A549 (cell line): ENCODE data around the gene PKP4. TPM values are rescaled to one million over a fixed set of nuclear protein-coding genes. Genes with fewer than 3 reads are reported as not detected.

Experiments used
- ATAC-seq, 2 experiments: fragments of 200-7000 bp in 1 of 2; fragments of >200 bp in 1 of 2; cut with Nextera tagmentation in 1 of 2; cut with Tn5 transposase in 1 of 2; 3 replicates each; pipeline versions ENCODE4 v1.8.0 to v1.9.1; 2018 to 2020; ENCODE audit warnings: mild to moderate bottlenecking in 1 of 2, moderate library complexity in 1 of 2
- CTCF ChIA-PET: fragments of 300-600 bp; sonication (Branson Sonifier 250); formaldehyde crosslinking; extraction: SDS; loops from one replicate; lab custom pipeline; 2021; ENCODE audit warnings: antibody characterized with exemption, inconsistent platforms; lab: Yijun Ruan, JAX
- POLR2A ChIA-PET: fragments of 350-600 bp; formaldehyde crosslinking; extraction: SDS; loops from one replicate; lab custom pipeline; 2021; ENCODE audit warnings: antibody characterized with exemption, inconsistent platforms; lab: Yijun Ruan, JAX
- DNase-seq, 2 experiments: peaks; one replicate each; pipeline versions ENCODE4 v3.0.0 to v3.0.0-alpha.2; 2011 to 2016; ENCODE audit warnings: low read depth in 1 of 2, low spot score in 1 of 2
- FAIRE-seq: peaks from 2 replicates; lab custom pipeline; 2011; peaks lifted over from hg19 to GRCh38; lab: Jason Lieb, UNC
- H3K27ac ChIP-seq, 2 experiments: fragments of >200 bp; sonication (Bioruptor Twin); formaldehyde crosslinking; 3 replicates each; pipeline ENCODE4 v1.5.1; 2016 to 2017
- H3K4me1 ChIP-seq: fragments of >200 bp; sonication (Bioruptor Twin); formaldehyde crosslinking; 3 replicates; pipeline ENCODE4 v1.6.1; 2016
- H3K4me2 ChIP-seq: fragments of >200 bp; sonication (Bioruptor Twin); formaldehyde crosslinking; 3 replicates; pipeline ENCODE4 v1.6.1; 2016
- H3K4me3 ChIP-seq: fragments of >200 bp; sonication (Bioruptor Twin); formaldehyde crosslinking; 3 replicates; pipeline ENCODE4 v1.5.1; 2016
- H3K9me3 ChIP-seq: fragments of >200 bp; sonication (Bioruptor Twin); formaldehyde crosslinking; 3 replicates; pipeline ENCODE4 v1.6.1; 2016
- CBX8 ChIP-seq: fragments of 200-600 bp; sonication (generic); IDR thresholded peaks from 2 replicates; pipeline ENCODE4 v1.6.1; 2016
- CEBPB ChIP-seq, 2 experiments: fragments of >200 bp in 1 of 2; sonication (Bioruptor Twin) in 1 of 2; formaldehyde crosslinking in 1 of 2; IDR thresholded peaks; 2 replicates each; pipeline ENCODE4 v1.6.1; 2012 to 2016
- EHF ChIP-seq: fragments of 250-450 bp; sonication (Bioruptor Pico); IDR thresholded peaks from 2 replicates; pipeline ENCODE4 v1.5.0; 2020; ENCODE audit warnings: mild to moderate bottlenecking
- EP300 ChIP-seq, 2 experiments: fragments of >200 bp; sonication (Bioruptor Twin); formaldehyde crosslinking; IDR thresholded peaks; 2 replicates in 1 of 2; 3 replicates in 1 of 2; pipeline ENCODE4 v1.6.1; 2016 to 2017
- ESRRA ChIP-seq: fragments of 150-350 bp; IDR thresholded peaks from 2 replicates; pipeline ENCODE4 v1.6.1; 2014; ENCODE audit warnings: mild to moderate bottlenecking, low read length, borderline replicate concordance
- FOSB ChIP-seq: fragments of 250-450 bp; sonication (Bioruptor Pico); IDR thresholded peaks from 2 replicates; pipeline ENCODE4 v1.5.0; 2020; ENCODE audit warnings: mild to moderate bottlenecking, moderate library complexity
- FOSL2 ChIP-seq, 2 experiments: fragments of 450-650 bp in 1 of 2; fragments of >200 bp in 1 of 2; sonication (Bioruptor Twin) in 1 of 2; formaldehyde crosslinking; IDR thresholded peaks; 2 replicates each; pipeline versions ENCODE4 v1.5.0 to v1.6.1; 2016 to 2020; ENCODE audit warnings: mild to moderate bottlenecking in 1 of 2, moderate library complexity in 1 of 2
- FOXS1 ChIP-seq: fragments of 250-450 bp; sonication (Bioruptor Pico); IDR thresholded peaks from 2 replicates; pipeline ENCODE4 v1.5.0; 2020; ENCODE audit warnings: mild to moderate bottlenecking, moderate library complexity
- HES2 ChIP-seq: fragments of >200 bp; sonication (Bioruptor Twin); formaldehyde crosslinking; IDR thresholded peaks from 2 replicates; pipeline ENCODE4 v1.6.1; 2016
- HOXA7 ChIP-seq: fragments of 250-450 bp; sonication (Bioruptor Pico); IDR thresholded peaks from 2 replicates; pipeline ENCODE4 v1.5.0; 2020; ENCODE audit warnings: mild to moderate bottlenecking, moderate library complexity
- HOXB13 ChIP-seq: fragments of 250-450 bp; sonication (Bioruptor Pico); IDR thresholded peaks from 2 replicates; pipeline ENCODE4 v1.5.0; 2020; ENCODE audit warnings: low read depth, mild to moderate bottlenecking, moderate library complexity
- HOXB5 ChIP-seq: fragments of 250-450 bp; sonication (Bioruptor Pico); IDR thresholded peaks from 2 replicates; pipeline ENCODE4 v1.5.0; 2020; ENCODE audit warnings: mild to moderate bottlenecking, moderate library complexity
- KDM1A ChIP-seq: fragments of 200-600 bp; sonication (generic); IDR thresholded peaks from 2 replicates; pipeline ENCODE4 v1.6.1; 2016; ENCODE audit warnings: low read depth, mild to moderate bottlenecking
- KDM5A ChIP-seq: fragments of 200-600 bp; sonication (generic); IDR thresholded peaks from 2 replicates; pipeline ENCODE4 v1.6.1; 2016; ENCODE audit warnings: antibody characterized with exemption, mild to moderate bottlenecking
- MAFK ChIP-seq: fragments of 450-650 bp; IDR thresholded peaks from 2 replicates; pipeline ENCODE4 v1.6.1; 2014; ENCODE audit not compliant: partially characterized antibody
- MAZ ChIP-seq: fragments of 150-350 bp; IDR thresholded peaks from 2 replicates; pipeline ENCODE4 v1.6.1; 2014; ENCODE audit warnings: antibody characterized with exemption, low read depth, low read length, borderline replicate concordance
- NFE2L2 ChIP-seq: fragments of 150-350 bp; conservative IDR thresholded peaks from 2 replicates; pipeline ENCODE4 v1.6.1; 2014; ENCODE audit warnings: low read length
- POLR2A ChIP-seq: IDR thresholded peaks from 2 replicates; pipeline ENCODE4 v1.6.1; 2012; ENCODE audit warnings: mild to moderate bottlenecking, low read length
- RAD21 ChIP-seq, 2 experiments: fragments of >200 bp in 1 of 2; sonication (Bioruptor Twin) in 1 of 2; formaldehyde crosslinking in 1 of 2; IDR thresholded peaks in 1 of 2; conservative IDR thresholded peaks in 1 of 2; 2 replicates in 1 of 2; 3 replicates in 1 of 2; pipeline ENCODE4 v1.6.1; 2012 to 2018; ENCODE audit warnings: inconsistent platforms in 1 of 2
- RARB ChIP-seq: fragments of 250-450 bp; sonication (Bioruptor Pico); IDR thresholded peaks from 2 replicates; pipeline ENCODE4 v1.8.0; 2021; ENCODE audit warnings: mild to moderate bottlenecking, moderate library complexity
- RCOR1 ChIP-seq: fragments of 150-350 bp; IDR thresholded peaks from 2 replicates; pipeline ENCODE4 v1.6.1; 2014; ENCODE audit warnings: antibody characterized with exemption, low read length, low read depth
- RNF2 ChIP-seq: fragments of 200-600 bp; sonication (generic); IDR thresholded peaks from 2 replicates; pipeline ENCODE4 v1.6.1; 2016; ENCODE audit warnings: low read depth, mild to moderate bottlenecking, antibody characterized with exemption, moderate library complexity, borderline replicate concordance
- SREBF2 ChIP-seq: fragments of 450-650 bp; IDR thresholded peaks from 2 replicates; pipeline ENCODE4 v1.6.1; 2014; ENCODE audit warnings: mild to moderate bottlenecking, moderate library complexity
- TFCP2L1 ChIP-seq: fragments of 250-450 bp; sonication (Bioruptor Pico); IDR thresholded peaks from 2 replicates; pipeline ENCODE4 v1.5.0; 2021; ENCODE audit warnings: mild to moderate bottlenecking
- ZSCAN20 ChIP-seq: fragments of 250-450 bp; sonication (Bioruptor Pico); IDR thresholded peaks from 2 replicates; pipeline ENCODE4 v1.8.0; 2022; ENCODE audit warnings: mild to moderate bottlenecking, moderate library complexity
- WGBS: methylation state at CpG from one replicate; pipeline ENCODE4 v1.1.6; 2017; ENCODE audit errors: missing lambda C conversion rate; 5-methylcytosine and 5-hydroxymethylcytosine counted together
- polyA plus RNA-seq, 4 experiments: library from polyadenylated mRNA; depleted of rRNA in 3 of 4; stranded (reverse); fragments of >200 nt; fragmentation: RNase III in 1 of 4; extraction: RNeasy Plus Mini Kit Qiagen cat#74134 plus additional on column Dnase treatment in 1 of 4; gene quantifications; 2 replicates in 3 of 4; 3 replicates in 1 of 4; pipeline ENCODE4 v1.2.3, GENCODE V29; 2011 to 2017
- TF ChIP-seq, protein P1 (sequence below): fragments of >200 bp; sonication (Bioruptor Twin); formaldehyde crosslinking; IDR thresholded peaks from 3 replicates; pipeline ENCODE4 v1.6.1; 2016
- TF ChIP-seq, protein P2 (sequence below): fragments of 250-450 bp; sonication (Bioruptor Pico); IDR thresholded peaks from 2 replicates; pipeline ENCODE4 v1.5.0; 2020; ENCODE audit warnings: low read depth, mild to moderate bottlenecking, moderate library complexity

Gene PKP4
- polyA plus RNA-seq, 2 of the 4 experiments (the other 2 are of a cell fraction) = 27.0 to 56.6 TPM

DNA sequence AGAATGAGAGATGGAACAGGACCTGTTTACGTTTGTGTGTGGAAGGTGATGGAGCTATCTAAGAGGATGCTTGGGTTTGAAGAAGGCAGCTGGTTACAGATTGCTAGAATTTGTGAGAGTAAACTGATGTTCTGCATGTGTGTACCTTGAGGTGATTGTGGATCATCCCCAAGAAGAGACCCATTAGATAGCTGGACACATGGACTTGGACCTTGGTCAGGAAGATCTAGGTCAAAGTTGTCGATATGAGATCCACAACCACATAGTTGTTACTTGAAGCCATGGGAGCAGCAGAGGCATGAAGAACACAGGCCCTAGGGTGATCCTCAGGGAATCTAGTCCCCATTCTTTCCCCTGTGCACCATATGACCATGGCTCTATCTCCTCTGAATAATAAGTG, 101.0 kb downstream of the PKP4 start (continued):
- TF ChIP-seq EP300 (IDR thresholded peaks at IDR 0.05) (no peak), HOXB13 (no peak), CBX8 (no peak)

GRCh38 chr2:158559252-158559651, 102.5 kb downstream of the PKP4 start:
- no peak overlapping the region for H3K27ac ChIP-seq
- no peak for DNase-seq
- no peak overlapping the region for H3K4me2 ChIP-seq
- no peak for TF ChIP-seq HOXB5 (CRISPR knock-in tag)
- TF ChIP-seq HES2 = no peak
- no peak for TF ChIP-seq FOSL2 (IDR thresholded peaks at IDR 0.05)
- no peak for TF ChIP-seq FOSL2 (CRISPR knock-in tag; IDR thresholded peaks at IDR 0.05)
- no peak for TF ChIP-seq RARB (CRISPR knock-in tag)
- TF ChIP-seq ESRRA = no peak
- TF ChIP-seq, all 56 proteins: peak for 0
- POLR2A ChIA-PET = no interaction called here
- no peak overlapping the region for H3K4me3 ChIP-seq
- H3K9me3 ChIP-seq = no peaks in the 10 kb centered on the region
- FAIRE-seq = no peak
- CTCF ChIA-PET = no interaction called here
- WGBS = 98% methylated on average over 4 of the region's 4 CpGs
- peak in 1 of 2 experiments; percentile 38; a peak in 2 of 6 replicates for ATAC-seq
- peaks cover 14% of the 10 kb centered on the region for H3K4me1 ChIP-seq

- DNase-seq (no peak), FAIRE-seq (no peak), ATAC-seq (no peak)
- ChIA-PET POLR2A (no interaction called here), CTCF (no interaction called here)
- Histone ChIP-seq H3K4me1 (peaks cover 14% of the 10 kb centered on the region), H3K9me3 (no peaks in the 10 kb centered on the region), H3K27ac (no peak overlapping the region), H3K4me3 (no peak overlapping the region), H3K4me2 (peak overlapping the region; percentile 11; the same call in 1 of the 3 replicates)
- TF ChIP-seq KDM1A = no peak
Observed at GRCh38 chr2:158560259-158560658, 103.5 kb downstream of the PKP4 start.

- CTCF ChIA-PET = no interaction called here
- Histone ChIP-seq H3K4me1 (peaks cover 14% of the 10 kb centered on the region), H3K4me2 (no peak overlapping the region), H3K4me3 (no peak overlapping the region), H3K27ac (no peak overlapping the region), H3K9me3 (no peaks in the 10 kb centered on the region)
- DNase-seq = no peak
- 91% methylated on average over 3 of the region's 3 CpGs for WGBS
- no peak for FAIRE-seq
- no peak for ATAC-seq
- POLR2A ChIA-PET = no interaction called here
- no peak for TF ChIP-seq ESRRA
- TF ChIP-seq NFE2L2 = no peak
- no peak for TF ChIP-seq RNF2
- no peak for TF ChIP-seq MAFK
- TF ChIP-seq, protein P1, sequence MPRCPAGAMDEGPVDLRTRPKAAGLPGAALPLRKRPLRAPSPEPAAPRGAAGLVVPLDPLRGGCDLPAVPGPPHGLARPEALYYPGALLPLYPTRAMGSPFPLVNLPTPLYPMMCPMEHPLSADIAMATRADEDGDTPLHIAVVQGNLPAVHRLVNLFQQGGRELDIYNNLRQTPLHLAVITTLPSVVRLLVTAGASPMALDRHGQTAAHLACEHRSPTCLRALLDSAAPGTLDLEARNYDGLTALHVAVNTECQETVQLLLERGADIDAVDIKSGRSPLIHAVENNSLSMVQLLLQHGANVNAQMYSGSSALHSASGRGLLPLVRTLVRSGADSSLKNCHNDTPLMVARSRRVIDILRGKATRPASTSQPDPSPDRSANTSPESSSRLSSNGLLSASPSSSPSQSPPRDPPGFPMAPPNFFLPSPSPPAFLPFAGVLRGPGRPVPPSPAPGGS = no peak
- TF ChIP-seq TFCP2L1 (CRISPR knock-in tag) = no peak
- TF ChIP-seq POLR2A = no peak
- no peak for TF ChIP-seq HOXA7
- TF ChIP-seq, protein P2, sequence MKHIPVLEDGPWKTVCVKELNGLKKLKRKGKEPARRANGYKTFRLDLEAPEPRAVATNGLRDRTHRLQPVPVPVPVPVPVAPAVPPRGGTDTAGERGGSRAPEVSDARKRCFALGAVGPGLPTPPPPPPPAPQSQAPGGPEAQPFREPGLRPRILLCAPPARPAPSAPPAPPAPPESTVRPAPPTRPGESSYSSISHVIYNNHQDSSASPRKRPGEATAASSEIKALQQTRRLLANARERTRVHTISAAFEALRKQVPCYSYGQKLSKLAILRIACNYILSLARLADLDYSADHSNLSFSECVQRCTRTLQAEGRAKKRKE (CRISPR knock-in tag) = no peak
- TF ChIP-seq HES2 = no peak
Observed at GRCh38 chr2:158561054-158561453, 104.3 kb downstream of the PKP4 start.

DNA sequence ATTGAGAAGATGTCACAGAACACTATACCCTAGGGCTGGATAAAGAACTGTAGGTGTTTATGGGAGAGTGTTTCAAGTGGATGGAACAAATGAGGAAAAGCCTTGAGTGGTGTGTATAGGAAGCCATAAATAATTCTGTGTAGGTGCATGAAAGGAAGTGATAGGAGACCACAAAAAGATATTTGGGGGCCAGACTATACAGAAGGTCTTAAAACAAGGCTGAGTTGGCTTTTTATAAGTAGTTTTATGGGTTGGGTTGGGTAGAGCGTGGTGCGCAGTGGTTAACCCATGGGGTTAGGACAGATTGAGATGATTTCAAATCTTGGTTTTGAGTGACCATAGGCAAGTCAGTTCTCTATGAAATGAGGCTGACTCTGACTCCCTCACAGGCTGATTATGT, 110.5 kb downstream of the PKP4 start:
- FAIRE-seq = no peak

More for the DNA sequence above, 110.5 kb downstream of the PKP4 start:
- WGBS = 93% methylated on average over 2 of the region's 2 CpGs
- H3K4me2 ChIP-seq = no peak overlapping the region
- no peak overlapping the region for H3K4me3 ChIP-seq
- H3K27ac ChIP-seq = no peak overlapping the region
- ATAC-seq (no peak; a peak in 1 of 6 replicates), DNase-seq (no peak)
- H3K9me3 ChIP-seq = no peaks in the 10 kb centered on the region
- CTCF ChIA-PET = interaction anchor here (0.8 kb wide), 1 partner anchor 167 kb away, joined by 3 read pairs; no protein-coding TSS in a partner anchor
- POLR2A ChIA-PET = no interaction called here
- no peak for TF ChIP-seq MAZ
- TF ChIP-seq, protein P2 (CRISPR knock-in tag) = no peak
- no peak for TF ChIP-seq FOSB (CRISPR knock-in tag)
- no peak for TF ChIP-seq RCOR1
- TF ChIP-seq CBX8 = no peak
- TF ChIP-seq ZSCAN20 (CRISPR knock-in tag) = no peak
- no peak for TF ChIP-seq CEBPB (IDR thresholded peaks at IDR 0.05)
- no peak for TF ChIP-seq ESRRA
- no peak for TF ChIP-seq KDM5A
- TF ChIP-seq RAD21 (conservative IDR thresholded peaks at IDR 0.05 in 1 of 2, IDR thresholded peaks at IDR 0.05 in 1 of 2) = no peak
- TF ChIP-seq FOXS1 (CRISPR knock-in tag) = no peak
- TF ChIP-seq SREBF2 = no peak
- TF ChIP-seq EP300 (IDR thresholded peaks at IDR 0.05) = no peak
- TF ChIP-seq EHF (CRISPR knock-in tag) = no peak
- no peaks in the 10 kb centered on the region for H3K4me1 ChIP-seq
